BE2C (cell line): ENCODE measurements around the gene ARID5B. TPM values are rescaled to one million over a fixed set of nuclear protein-coding genes. Genes with fewer than 3 reads are reported as not detected.

Experiments used
- DNase-seq: peaks from one replicate; pipeline ENCODE4 v3.0.0-alpha.2; 2020
- H3K27me3 ChIP-seq: fragments of 250-450 bp; sonication (Bioruptor Pico); 2 replicates; pipeline ENCODE4 v1.5.1; 2020; ENCODE audit warnings: mild to moderate bottlenecking
- H3K36me3 ChIP-seq: fragments of 250-450 bp; sonication (Bioruptor Pico); 2 replicates; pipeline ENCODE4 v1.5.1; 2020; ENCODE audit warnings: mild to moderate bottlenecking
- H3K4me1 ChIP-seq: fragments of 250-450 bp; sonication (Bioruptor Pico); 2 replicates; pipeline ENCODE4 v1.5.1; 2020
- H3K4me3 ChIP-seq: 2 replicates; pipeline ENCODE4 v1.5.1; 2011; ENCODE audit warnings: low read depth, low read length
- H3K9me3 ChIP-seq: fragments of 250-450 bp; sonication (Bioruptor Pico); 2 replicates; pipeline ENCODE4 v1.5.1; 2020
- polyA plus RNA-seq: library from polyadenylated mRNA; unstranded; fragments of >200 nt; gene quantifications from one replicate; pipeline ENCODE4 v1.2.1, GENCODE V29; 2012; ENCODE audit warnings: low read depth, missing spikeins; ENCODE audit not compliant: insufficient read length, insufficient read depth
- TF ChIP-seq, protein P1 (sequence below): IDR thresholded peaks from 2 replicates; pipeline ENCODE4 v1.5.1; 2012; ENCODE audit warnings: mild to moderate bottlenecking, low read depth, low read length

Gene ARID5B
- 7.2 TPM for polyA plus RNA-seq

- Histone ChIP-seq H3K27me3 (no peaks in the 10 kb centered on the region), H3K4me1 (peaks cover 23% of the 10 kb centered on the region), H3K9me3 (no peaks in the 10 kb centered on the region), H3K4me3 (peak within 1 kb of the TSS; percentile 83), H3K36me3 (no peaks in the 10 kb centered on the region)
- TF ChIP-seq, protein P1, sequence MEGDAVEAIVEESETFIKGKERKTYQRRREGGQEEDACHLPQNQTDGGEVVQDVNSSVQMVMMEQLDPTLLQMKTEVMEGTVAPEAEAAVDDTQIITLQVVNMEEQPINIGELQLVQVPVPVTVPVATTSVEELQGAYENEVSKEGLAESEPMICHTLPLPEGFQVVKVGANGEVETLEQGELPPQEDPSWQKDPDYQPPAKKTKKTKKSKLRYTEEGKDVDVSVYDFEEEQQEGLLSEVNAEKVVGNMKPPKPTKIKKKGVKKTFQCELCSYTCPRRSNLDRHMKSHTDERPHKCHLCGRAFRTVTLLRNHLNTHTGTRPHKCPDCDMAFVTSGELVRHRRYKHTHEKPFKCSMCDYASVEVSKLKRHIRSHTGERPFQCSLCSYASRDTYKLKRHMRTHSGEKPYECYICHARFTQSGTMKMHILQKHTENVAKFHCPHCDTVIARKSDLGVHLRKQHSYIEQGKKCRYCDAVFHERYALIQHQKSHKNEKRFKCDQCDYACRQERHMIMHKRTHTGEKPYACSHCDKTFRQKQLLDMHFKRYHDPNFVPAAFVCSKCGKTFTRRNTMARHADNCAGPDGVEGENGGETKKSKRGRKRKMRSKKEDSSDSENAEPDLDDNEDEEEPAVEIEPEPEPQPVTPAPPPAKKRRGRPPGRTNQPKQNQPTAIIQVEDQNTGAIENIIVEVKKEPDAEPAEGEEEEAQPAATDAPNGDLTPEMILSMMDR, result no peak
- DNase-seq, result peak; percentile 62
These were observed at the start of gene ARID5B for GRCh38 chr10:61900829-61901792. ARID5B (plus strand) TSS chr10:61901699; CDS start chr10:61901710, 11 bp downstream.

GRCh38 chr10:61852261-61852660 is 49.2 kb upstream of the ARID5B start:
- no peaks in the 10 kb centered on the region for H3K9me3 ChIP-seq
- H3K36me3 ChIP-seq, result no peaks in the 10 kb centered on the region
- no peak overlapping the region for H3K4me3 ChIP-seq
- no peak for DNase-seq
- TF ChIP-seq, protein P1, result no peak
- H3K4me1 ChIP-seq, result no peaks in the 10 kb centered on the region
- no peaks in the 10 kb centered on the region for H3K27me3 ChIP-seq

- Histone ChIP-seq H3K27me3 (no peaks in the 10 kb centered on the region), H3K4me1 (no peaks in the 10 kb centered on the region), H3K4me3 (no peak overlapping the region), H3K36me3 (no peaks in the 10 kb centered on the region), H3K9me3 (no peaks in the 10 kb centered on the region)
- TF ChIP-seq, protein P1, result no peak
- DNase-seq, result no peak
These were observed 45.7 kb upstream of the ARID5B start for GRCh38 chr10:61855771-61856170.

DNA sequence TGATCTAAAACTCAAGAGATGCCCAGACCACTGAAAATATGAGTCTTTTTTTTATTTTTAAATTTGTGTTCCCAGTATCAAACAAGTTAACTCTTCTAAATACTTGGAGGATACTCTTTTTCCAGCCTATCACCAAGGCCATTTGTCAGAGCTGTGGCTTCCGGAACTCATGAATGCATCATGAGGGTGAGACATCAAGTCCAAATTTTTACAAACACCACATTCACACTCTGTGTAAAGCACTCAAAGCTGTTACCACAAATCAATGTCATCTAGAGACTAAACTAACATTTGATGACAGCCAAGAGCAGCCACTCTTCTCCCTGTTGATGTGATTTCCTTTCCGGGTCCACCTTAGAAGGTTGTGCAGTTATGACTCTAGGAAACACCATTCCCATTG is 43.8 kb upstream of the ARID5B start:
- Histone ChIP-seq H3K9me3 (no peaks in the 10 kb centered on the region), H3K4me1 (no peaks in the 10 kb centered on the region), H3K36me3 (no peaks in the 10 kb centered on the region), H3K27me3 (no peaks in the 10 kb centered on the region), H3K4me3 (no peak overlapping the region)
- TF ChIP-seq, protein P1, result no peak
- DNase-seq, result no peak

DNA sequence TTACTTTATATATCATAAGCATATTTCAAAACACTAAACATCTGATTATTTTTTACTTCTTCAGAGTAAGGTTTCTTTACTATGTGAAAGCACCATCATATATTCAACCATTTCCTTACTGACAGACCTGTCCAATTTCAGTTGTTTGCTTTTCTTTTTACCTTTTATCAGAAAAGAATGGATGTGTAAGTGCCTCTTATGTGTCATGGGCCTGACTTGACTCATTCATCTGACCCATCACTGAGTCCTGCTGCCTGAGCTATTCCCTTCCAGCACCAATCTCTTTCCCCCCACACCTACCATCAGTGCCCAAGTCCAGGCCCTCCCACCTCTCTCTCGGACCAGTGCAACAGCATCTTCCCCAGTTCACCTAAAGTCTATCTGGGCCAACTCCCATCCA is 41.7 kb upstream of the ARID5B start:
- DNase-seq, result no peak
- H3K4me3 ChIP-seq, result no peak overlapping the region
- TF ChIP-seq, protein P1, result no peak
- H3K36me3 ChIP-seq, result no peaks in the 10 kb centered on the region
- H3K9me3 ChIP-seq, result no peaks in the 10 kb centered on the region
- H3K27me3 ChIP-seq, result no peaks in the 10 kb centered on the region
- no peaks in the 10 kb centered on the region for H3K4me1 ChIP-seq
